ENCODE measurements around the gene DHX40.

DHX40 gene

DNA sequence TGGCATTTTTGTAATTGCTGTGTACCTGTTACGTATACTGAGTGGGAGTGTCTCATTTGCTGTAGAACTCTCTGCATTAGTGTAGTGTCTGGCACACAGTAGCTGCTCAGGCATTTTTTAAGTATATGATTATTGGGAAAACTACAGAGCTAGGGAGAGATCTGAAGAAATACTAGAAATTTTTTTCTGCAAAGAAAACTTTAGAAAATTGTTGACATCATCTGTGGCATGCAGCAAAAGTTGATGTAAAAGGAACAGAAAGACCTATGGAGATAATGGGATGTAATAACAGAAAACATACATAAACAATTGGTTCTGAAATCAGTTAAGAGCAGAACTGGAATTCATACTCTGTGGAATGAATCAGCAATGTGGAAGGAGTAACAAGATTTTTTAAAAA lies 65.9 kb downstream of the DHX40 start:
- Histone ChIP-seq H3K4me3 (ENCODE audit: low read depth, low read length) (no peak overlapping the region), H3K36me3 (ENCODE audit: control insufficient read depth, insufficient read depth, low read length) (peaks cover 29% of the 10 kb centered on the region), H3K27ac (ENCODE audit: low read depth, low read length) (no peak overlapping the region), H3K27me3 (ENCODE audit: control insufficient read depth, insufficient read depth, low read length) (no peaks in the 10 kb centered on the region), H3K9me3 (ENCODE audit: control insufficient read depth, insufficient read depth, low read depth, low read length) (peaks cover 10% of the 10 kb centered on the region; the same call in 1 of the 2 replicates), H3K4me1 (ENCODE audit: control insufficient read depth, insufficient read depth, low read length) (peaks cover 12% of the 10 kb centered on the region; the same call in 1 of the 2 replicates), H3K9ac (ENCODE audit: low read length) (no peak overlapping the region)

DNA sequence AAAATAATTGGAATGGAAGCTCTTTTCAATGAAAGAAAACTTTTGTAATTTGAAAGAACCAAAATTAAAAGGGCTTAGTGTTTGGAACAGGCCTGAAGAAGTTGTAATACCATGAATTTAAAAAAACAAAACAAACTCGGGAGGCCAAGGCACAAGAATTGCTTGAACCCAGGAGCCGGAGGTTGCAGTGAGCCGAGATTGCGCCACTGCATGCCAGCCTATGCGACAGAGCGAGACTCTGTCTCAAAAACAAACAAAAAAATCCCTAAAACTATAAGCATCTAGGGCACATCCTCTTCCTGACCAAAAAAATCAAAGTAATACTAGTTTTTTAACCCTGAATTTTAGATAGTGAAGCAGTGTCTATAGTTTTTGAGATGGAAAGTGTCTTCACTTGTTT lies 67.0 kb downstream of the DHX40 start:
- no peak overlapping the region for H3K4me3 ChIP-seq (ENCODE audit: low read depth, low read length)
- no peaks in the 10 kb centered on the region for H3K27me3 ChIP-seq (ENCODE audit: control insufficient read depth, insufficient read depth, low read length)
- peaks cover 12% of the 10 kb centered on the region; the same call in 1 of the 2 replicates for H3K4me1 ChIP-seq (ENCODE audit: control insufficient read depth, insufficient read depth, low read length)
- H3K27ac ChIP-seq (ENCODE audit: low read depth, low read length) = no peak overlapping the region
- peaks cover 10% of the 10 kb centered on the region; the same call in 1 of the 2 replicates for H3K9me3 ChIP-seq (ENCODE audit: control insufficient read depth, insufficient read depth, low read depth, low read length)
- H3K9ac ChIP-seq (ENCODE audit: low read length) = no peak overlapping the region
- H3K36me3 ChIP-seq (ENCODE audit: control insufficient read depth, insufficient read depth, low read length) = peaks cover 25% of the 10 kb centered on the region

DNA sequence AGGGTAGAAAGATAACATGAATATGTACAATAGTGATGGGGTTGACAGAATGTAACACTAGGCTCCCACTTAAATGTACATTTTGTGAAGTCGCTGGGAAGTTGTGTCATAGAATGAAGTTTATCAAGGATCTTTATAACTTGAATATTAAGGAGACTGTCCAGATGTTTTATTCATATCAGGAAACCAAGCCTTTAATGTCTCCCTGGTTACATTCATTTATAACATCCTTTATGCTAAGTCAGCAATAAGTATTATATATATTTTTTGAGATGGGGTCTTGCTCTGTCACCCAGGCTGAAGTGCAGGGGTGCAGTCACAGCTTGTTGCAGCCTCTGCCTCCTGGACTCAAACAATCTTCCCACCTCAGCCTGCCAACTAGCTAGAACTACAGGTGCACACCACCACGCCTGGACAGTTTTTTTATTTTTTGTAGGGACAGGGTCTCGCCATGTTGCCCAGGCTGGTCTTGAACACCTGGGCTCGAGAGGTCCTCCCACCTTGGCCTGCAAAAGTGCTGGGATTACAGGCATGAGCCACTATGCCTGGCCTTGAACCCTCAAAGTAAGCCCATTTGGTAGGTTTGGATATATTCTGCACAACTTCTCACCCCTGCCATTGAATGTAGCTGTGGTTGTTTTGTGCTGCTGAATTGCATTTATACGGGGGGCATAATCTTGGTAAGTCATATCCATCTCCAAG lies 68.4 kb downstream of the DHX40 start:
- Histone ChIP-seq H3K27me3 (ENCODE audit: control insufficient read depth, insufficient read depth, low read length) (no peaks in the 10 kb centered on the region), H3K4me3 (ENCODE audit: low read depth, low read length) (no peak overlapping the region), H3K9ac (ENCODE audit: low read length) (no peak overlapping the region), H3K4me1 (ENCODE audit: control insufficient read depth, insufficient read depth, low read length) (peaks cover 12% of the 10 kb centered on the region; the same call in 1 of the 2 replicates), H3K27ac (ENCODE audit: low read depth, low read length) (no peak overlapping the region), H3K9me3 (ENCODE audit: control insufficient read depth, insufficient read depth, low read depth, low read length) (peaks cover 10% of the 10 kb centered on the region; the same call in 1 of the 2 replicates), H3K36me3 (ENCODE audit: control insufficient read depth, insufficient read depth, low read length) (peaks cover 20% of the 10 kb centered on the region)

GRCh38 chr17:59634632-59635541 lies 69.5 kb downstream of the DHX40 start:
- Histone ChIP-seq H3K9me3 (ENCODE audit: control insufficient read depth, insufficient read depth, low read depth, low read length) (peaks cover 10% of the 10 kb centered on the region; the same call in 1 of the 2 replicates), H3K36me3 (ENCODE audit: control insufficient read depth, insufficient read depth, low read length) (peaks cover 12% of the 10 kb centered on the region), H3K27me3 (ENCODE audit: control insufficient read depth, insufficient read depth, low read length) (no peaks in the 10 kb centered on the region), H3K9ac (ENCODE audit: low read length) (no peak overlapping the region), H3K4me3 (ENCODE audit: low read depth, low read length) (no peak overlapping the region), H3K4me1 (ENCODE audit: control insufficient read depth, insufficient read depth, low read length) (peaks cover 12% of the 10 kb centered on the region; the same call in 1 of the 2 replicates), H3K27ac (ENCODE audit: low read depth, low read length) (no peak overlapping the region)

DNA sequence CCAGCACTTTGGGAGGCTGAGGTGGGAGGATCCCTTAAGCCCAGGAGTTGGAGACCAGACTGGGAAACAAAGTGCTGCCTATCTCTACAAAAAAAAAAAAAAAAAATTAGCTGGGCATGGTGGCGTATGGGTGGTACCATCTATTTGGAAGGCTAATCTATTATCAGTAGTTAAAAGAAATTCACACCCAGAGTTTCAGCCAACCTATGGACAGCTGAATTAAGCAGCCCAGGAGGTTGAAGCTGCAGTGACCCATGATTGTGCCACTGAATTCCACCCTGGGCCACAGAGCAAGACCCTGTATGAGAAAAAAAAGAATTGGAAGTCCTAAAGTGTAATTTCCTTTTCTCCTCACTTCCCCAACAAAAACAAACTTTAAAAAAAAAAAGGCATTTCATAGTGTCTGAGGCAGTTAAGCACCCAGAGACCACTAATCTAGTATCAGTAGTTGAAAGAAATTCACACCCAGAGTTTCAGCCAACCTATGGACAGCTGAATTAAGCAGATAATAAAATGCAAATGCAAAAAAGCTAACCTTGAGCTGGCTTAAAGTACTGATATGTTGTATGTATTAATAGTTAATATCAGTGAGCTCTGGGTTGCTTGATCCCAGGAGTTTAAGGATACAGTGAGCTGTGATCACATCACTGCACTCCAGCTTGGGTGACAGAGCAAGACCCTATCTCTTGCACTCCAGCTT lies 72.4 kb downstream of the DHX40 start:
- no peak overlapping the region for H3K4me3 ChIP-seq (ENCODE audit: low read depth, low read length)
- H3K9ac ChIP-seq (ENCODE audit: low read length) = no peak overlapping the region
- no peaks in the 10 kb centered on the region for H3K9me3 ChIP-seq (ENCODE audit: control insufficient read depth, insufficient read depth, low read depth, low read length)
- H3K36me3 ChIP-seq (ENCODE audit: control insufficient read depth, insufficient read depth, low read length) = no peaks in the 10 kb centered on the region
- H3K27ac ChIP-seq (ENCODE audit: low read depth, low read length) = no peak overlapping the region
- peaks cover 12% of the 10 kb centered on the region; the same call in 1 of the 2 replicates for H3K4me1 ChIP-seq (ENCODE audit: control insufficient read depth, insufficient read depth, low read length)
- no peaks in the 10 kb centered on the region for H3K27me3 ChIP-seq (ENCODE audit: control insufficient read depth, insufficient read depth, low read length)

GRCh38 chr17:59638553-59638952 lies 73.1 kb downstream of the DHX40 start:
- Histone ChIP-seq H3K9ac (ENCODE audit: low read length) (no peak overlapping the region), H3K27ac (ENCODE audit: low read depth, low read length) (no peak overlapping the region), H3K36me3 (ENCODE audit: control insufficient read depth, insufficient read depth, low read length) (0 out of 2 replicates have a peak, but pooled peaks cover 3% of the 10 kb centered on the region), H3K9me3 (ENCODE audit: control insufficient read depth, insufficient read depth, low read depth, low read length) (no peaks in the 10 kb centered on the region), H3K4me1 (ENCODE audit: control insufficient read depth, insufficient read depth, low read length) (peaks cover 12% of the 10 kb centered on the region; the same call in 1 of the 2 replicates), H3K4me3 (ENCODE audit: low read depth, low read length) (no peak overlapping the region), H3K27me3 (ENCODE audit: control insufficient read depth, insufficient read depth, low read length) (no peaks in the 10 kb centered on the region)

GRCh38 chr17:59641799-59642484 lies 76.5 kb downstream of the DHX40 start:
- Histone ChIP-seq H3K4me3 (ENCODE audit: low read depth, low read length) (no peak overlapping the region), H3K27ac (ENCODE audit: low read depth, low read length) (no peak overlapping the region), H3K4me1 (ENCODE audit: control insufficient read depth, insufficient read depth, low read length) (no peaks in the 10 kb centered on the region)

DNA sequence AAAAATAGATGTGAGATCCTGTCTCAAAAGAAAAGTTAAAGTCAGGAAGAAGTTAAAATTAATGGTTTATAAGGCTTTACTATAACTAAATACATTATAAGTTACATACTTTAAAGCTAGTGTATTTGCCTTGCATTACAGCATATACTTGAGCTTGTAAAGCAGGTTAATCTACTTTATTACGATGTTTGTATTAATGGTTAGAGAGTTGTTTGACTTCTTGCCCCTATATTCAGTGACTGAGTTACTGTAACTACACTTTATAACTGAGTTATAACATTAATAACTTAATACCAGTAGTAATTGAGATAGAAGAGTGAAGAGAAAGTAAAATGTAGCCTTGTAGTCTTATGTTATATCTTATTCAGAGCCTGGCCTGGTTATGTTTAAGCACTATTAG lies 77.2 kb downstream of the DHX40 start:
- Histone ChIP-seq H3K27me3 (ENCODE audit: control insufficient read depth, insufficient read depth, low read length) (no peaks in the 10 kb centered on the region), H3K9me3 (ENCODE audit: control insufficient read depth, insufficient read depth, low read depth, low read length) (no peaks in the 10 kb centered on the region), H3K36me3 (ENCODE audit: control insufficient read depth, insufficient read depth, low read length) (peaks cover 41% of the 10 kb centered on the region), H3K9ac (ENCODE audit: low read length) (no peak overlapping the region), H3K4me1 (ENCODE audit: control insufficient read depth, insufficient read depth, low read length) (no peaks in the 10 kb centered on the region), H3K4me3 (ENCODE audit: low read depth, low read length) (no peak overlapping the region), H3K27ac (ENCODE audit: low read depth, low read length) (no peak overlapping the region)

More at GRCh38 chr17:59641799-59642484, 76.5 kb downstream of the DHX40 start:
- Histone ChIP-seq H3K36me3 (ENCODE audit: control insufficient read depth, insufficient read depth, low read length) (peaks cover 34% of the 10 kb centered on the region), H3K9ac (ENCODE audit: low read length) (no peak overlapping the region), H3K27me3 (ENCODE audit: control insufficient read depth, insufficient read depth, low read length) (no peaks in the 10 kb centered on the region), H3K9me3 (ENCODE audit: control insufficient read depth, insufficient read depth, low read depth, low read length) (no peaks in the 10 kb centered on the region)

DNA sequence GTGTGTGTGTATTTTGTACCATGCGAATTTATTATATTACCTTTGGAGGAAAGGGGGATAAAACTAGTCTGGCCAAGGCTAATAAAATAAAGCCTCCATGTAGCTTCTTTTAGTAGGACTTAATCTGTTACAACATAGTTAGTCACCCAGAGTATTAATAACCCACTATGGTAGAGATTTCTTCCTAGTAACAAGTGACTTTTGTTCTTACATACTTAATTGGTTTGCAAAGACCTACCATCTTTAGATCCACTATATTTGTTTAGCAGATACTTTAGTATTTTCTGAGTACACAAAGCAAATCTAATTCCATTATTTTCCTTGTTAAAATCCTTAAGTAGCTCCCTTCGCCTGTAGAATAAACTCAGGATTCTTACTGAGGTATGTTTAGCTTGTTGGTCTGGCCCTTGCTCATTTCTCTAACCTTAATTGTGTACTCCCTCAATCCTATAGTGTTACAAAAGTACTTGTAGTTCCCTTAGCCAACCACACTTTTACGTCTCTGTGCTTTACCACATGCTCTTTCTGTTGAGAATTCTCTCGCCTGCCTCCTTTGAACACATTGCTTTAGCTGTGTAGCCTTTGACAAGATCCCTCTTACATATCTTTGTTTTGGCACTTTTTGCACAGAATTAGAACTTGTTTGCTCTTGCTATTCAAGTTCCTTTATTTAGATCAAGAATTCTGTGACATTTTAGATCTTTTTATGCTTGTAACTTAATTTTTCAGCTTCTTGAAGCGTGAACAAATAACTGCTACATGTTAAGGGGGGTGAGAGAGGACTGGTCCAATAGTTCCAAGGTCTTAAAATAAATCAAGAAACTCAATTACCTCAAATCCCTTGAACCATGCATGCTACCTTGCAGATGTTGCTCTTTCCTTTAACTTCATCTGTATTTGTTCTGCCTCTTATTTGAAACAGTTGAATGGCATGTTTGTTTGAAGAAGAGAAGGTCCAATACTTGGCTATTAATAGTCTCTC lies 78.0 kb downstream of the DHX40 start:
- H3K9ac ChIP-seq (ENCODE audit: low read length) = no peak overlapping the region
- no peak overlapping the region for H3K27ac ChIP-seq (ENCODE audit: low read depth, low read length)
- H3K27me3 ChIP-seq (ENCODE audit: control insufficient read depth, insufficient read depth, low read length) = no peaks in the 10 kb centered on the region
- H3K9me3 ChIP-seq (ENCODE audit: control insufficient read depth, insufficient read depth, low read depth, low read length) = no peaks in the 10 kb centered on the region
- peaks cover 49% of the 10 kb centered on the region for H3K36me3 ChIP-seq (ENCODE audit: control insufficient read depth, insufficient read depth, low read length)
- no peak overlapping the region for H3K4me3 ChIP-seq (ENCODE audit: low read depth, low read length)
- no peaks in the 10 kb centered on the region for H3K4me1 ChIP-seq (ENCODE audit: control insufficient read depth, insufficient read depth, low read length)
